Measurements from ENCODE around the gene ADGRL3. TPM values are rescaled to one million over a fixed set of nuclear protein-coding genes. Genes with fewer than 3 reads are reported as not detected.

ADGRL3 gene
- total and polyA plus RNA-seq, 4 donors: 0.07 to 1.7 (median 0.82) TPM

- H3K36me3 ChIP-seq (ENCODE audit: control insufficient read depth in 4 of 4, insufficient read depth in 3 of 4, low read depth in 1 of 4, low read length in 3 of 4): no peaks in the 10 kb centered on the region
- no peaks in the 10 kb centered on the region for H3K4me1 ChIP-seq (ENCODE audit: control insufficient read depth in 4 of 4, insufficient read depth in 4 of 4, low read length in 3 of 4)
- H3K27me3 ChIP-seq (ENCODE audit: control insufficient read depth in 4 of 4, insufficient read depth in 4 of 4, low read length in 3 of 4): no peaks in the 10 kb centered on the region
- 81% methylated on average over 5 of the region's 5 CpGs for WGBS
- no peak overlapping the region for H3K4me3 ChIP-seq (ENCODE audit: low read depth in 1 of 3, low read length in 3 of 3)
- no peaks in the 10 kb centered on the region for H3K9me3 ChIP-seq (ENCODE audit: control insufficient read depth in 4 of 4, low read length in 3 of 4)
- H3K27ac ChIP-seq (ENCODE audit: low read depth in 1 of 2, low read length in 2 of 2): no peak overlapping the region
- H3K9ac ChIP-seq (ENCODE audit: low read depth in 1 of 2, low read length in 2 of 2): no peak overlapping the region
- DNase-seq (ENCODE audit: low spot score): no peak
- TF ChIP-seq REST (IDR thresholded peaks at IDR 0.05) (no peak), HNF4G (IDR thresholded peaks at IDR 0.05) (no peak), TAF1 (conservative IDR thresholded peaks at IDR 0.05) (no peak), CTCF (IDR thresholded peaks at IDR 0.05; ENCODE audit: low read depth, low read length, missing input control) (no peak)
These were observed 806.0 kb downstream of the ADGRL3 start for GRCh38 chr4:62006108-62006507.

GRCh38 chr4:62015043-62015739 is 815.1 kb downstream of the ADGRL3 start:
- Histone ChIP-seq H3K27ac (ENCODE audit: low read depth in 1 of 2, low read length in 2 of 2) (no peak overlapping the region), H3K9ac (ENCODE audit: low read depth in 1 of 2, low read length in 2 of 2) (no peak overlapping the region), H3K9me3 (ENCODE audit: control insufficient read depth in 4 of 4, low read length in 3 of 4) (no peaks in the 10 kb centered on the region), H3K4me1 (ENCODE audit: control insufficient read depth in 4 of 4, insufficient read depth in 4 of 4, low read length in 3 of 4) (no peaks in the 10 kb centered on the region), H3K4me3 (ENCODE audit: low read depth in 1 of 3, low read length in 3 of 3) (no peak overlapping the region), H3K27me3 (ENCODE audit: control insufficient read depth in 4 of 4, insufficient read depth in 4 of 4, low read length in 3 of 4) (no peaks in the 10 kb centered on the region), H3K36me3 (ENCODE audit: control insufficient read depth in 4 of 4, insufficient read depth in 3 of 4, low read depth in 1 of 4, low read length in 3 of 4) (no peaks in the 10 kb centered on the region)
- TF ChIP-seq NR2F2 (IDR thresholded peaks at IDR 0.05) (no peak), MAX (IDR thresholded peaks at IDR 0.05) (no peak), FOXA1 (IDR thresholded peaks at IDR 0.05) (no peak), JUND (IDR thresholded peaks at IDR 0.05) (no peak), HNF4G (IDR thresholded peaks at IDR 0.05) (no peak), FOXA2 (IDR thresholded peaks at IDR 0.05) (no peak), HNF4A (conservative IDR thresholded peaks at IDR 0.05) (no peak), YY1 (IDR thresholded peaks at IDR 0.05) (no peak), SP1 (IDR thresholded peaks at IDR 0.05) (no peak), TAF1 (conservative IDR thresholded peaks at IDR 0.05) (no peak), ZBTB33 (IDR thresholded peaks at IDR 0.05) (no peak)
- no peak for DNase-seq (ENCODE audit: low spot score)
- 91% methylated on average over 3 of the region's 3 CpGs for WGBS

All from liver (tissue), 9 donors.